ENCODE results near the gene SMYD3. TPM values are rescaled to one million over a fixed set of nuclear protein-coding genes. Genes with fewer than 3 reads are reported as not detected.

The SMYD3 gene
- total RNA-seq, 4 donors from 2014 or later = 33.7 to 105 (median 51.4) TPM

GRCh38 chr1:246300626-246301549 is 206.2 kb downstream of the SMYD3 start:
- Histone ChIP-seq H3K27ac (no peak overlapping the region), H3K36me3 (no peaks in the 10 kb centered on the region), H3K9me3 (no peaks in the 10 kb centered on the region), H3K4me1 (peaks cover 11 to 23% of the 10 kb centered on the region in 2 donors), H3K4me3 (replicated peaks in 1 of 3) (no peak overlapping the region), H3K27me3 (no peaks in the 10 kb centered on the region)
- intact Hi-C loops (cut with DNase I) = no loop called here
- TF ChIP-seq POLR2A (IDR thresholded peaks at IDR 0.05) = no peak
- TF ChIP-seq, protein P1, sequence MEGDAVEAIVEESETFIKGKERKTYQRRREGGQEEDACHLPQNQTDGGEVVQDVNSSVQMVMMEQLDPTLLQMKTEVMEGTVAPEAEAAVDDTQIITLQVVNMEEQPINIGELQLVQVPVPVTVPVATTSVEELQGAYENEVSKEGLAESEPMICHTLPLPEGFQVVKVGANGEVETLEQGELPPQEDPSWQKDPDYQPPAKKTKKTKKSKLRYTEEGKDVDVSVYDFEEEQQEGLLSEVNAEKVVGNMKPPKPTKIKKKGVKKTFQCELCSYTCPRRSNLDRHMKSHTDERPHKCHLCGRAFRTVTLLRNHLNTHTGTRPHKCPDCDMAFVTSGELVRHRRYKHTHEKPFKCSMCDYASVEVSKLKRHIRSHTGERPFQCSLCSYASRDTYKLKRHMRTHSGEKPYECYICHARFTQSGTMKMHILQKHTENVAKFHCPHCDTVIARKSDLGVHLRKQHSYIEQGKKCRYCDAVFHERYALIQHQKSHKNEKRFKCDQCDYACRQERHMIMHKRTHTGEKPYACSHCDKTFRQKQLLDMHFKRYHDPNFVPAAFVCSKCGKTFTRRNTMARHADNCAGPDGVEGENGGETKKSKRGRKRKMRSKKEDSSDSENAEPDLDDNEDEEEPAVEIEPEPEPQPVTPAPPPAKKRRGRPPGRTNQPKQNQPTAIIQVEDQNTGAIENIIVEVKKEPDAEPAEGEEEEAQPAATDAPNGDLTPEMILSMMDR (IDR thresholded peaks at IDR 0.05) = no peak
- DNase-seq = no peak
- WGBS, 2 donors = 69 to 76% methylated on average over 6 of the region's 6 CpGs

DNA sequence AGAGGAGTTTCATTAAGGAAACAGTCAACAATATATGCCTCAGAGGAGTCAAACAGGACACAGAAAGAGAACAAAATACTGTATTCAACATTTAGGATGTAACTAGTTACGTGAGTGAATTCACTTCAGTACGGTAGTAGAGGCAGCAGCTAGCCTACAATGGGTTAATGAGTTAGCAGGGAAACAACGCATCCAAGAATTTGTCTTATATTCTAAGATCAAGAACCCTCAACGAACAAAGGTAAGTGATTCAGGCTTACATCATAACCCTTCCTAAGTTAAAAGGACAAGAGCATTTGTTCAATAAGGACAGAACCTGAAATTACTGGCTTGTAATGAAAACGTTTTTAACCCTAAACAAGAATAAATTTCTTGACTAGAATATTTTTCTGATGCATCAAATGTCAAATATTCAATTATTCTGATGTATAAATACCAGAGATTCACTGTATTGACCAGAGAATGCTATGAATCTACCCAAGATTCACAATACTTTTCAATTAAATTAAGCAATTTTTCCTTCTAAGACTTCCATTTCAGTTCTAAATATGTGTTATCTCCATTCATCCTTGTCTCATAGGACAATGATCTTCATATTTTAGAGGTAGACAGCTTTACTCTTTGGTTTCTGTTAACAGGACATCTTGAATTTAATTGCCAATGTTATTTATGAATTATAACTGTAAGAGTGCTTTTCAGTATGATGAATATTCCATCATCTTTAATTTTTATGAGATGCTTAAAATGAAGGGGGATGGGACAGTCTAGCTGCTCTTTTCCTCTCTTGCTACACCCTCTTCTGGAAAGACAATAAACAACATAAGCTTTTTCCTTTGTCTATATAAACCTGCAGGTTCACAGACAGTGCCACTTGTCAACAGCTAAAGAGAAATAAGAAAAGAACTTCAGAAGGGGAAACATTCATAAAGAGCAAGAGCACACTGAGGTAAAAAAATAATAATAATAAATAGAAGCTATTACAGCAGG is 209.5 kb downstream of the SMYD3 start:
- H3K27ac ChIP-seq = no peak overlapping the region
- no peak overlapping the region for H3K4me3 ChIP-seq (replicated peaks in 1 of 3)
- no peaks in the 10 kb centered on the region for H3K9me3 ChIP-seq
- H3K27me3 ChIP-seq = no peaks in the 10 kb centered on the region
- peaks cover 11 to 20% of the 10 kb centered on the region in 2 donors for H3K4me1 ChIP-seq
- H3K36me3 ChIP-seq = no peaks in the 10 kb centered on the region
- WGBS, 2 donors = 71 to 72% methylated on average over 5 of the region's 5 CpGs
- no peak for DNase-seq
- intact Hi-C loops (cut with DNase I) = no loop called here
- no peak for TF ChIP-seq POLR2A (IDR thresholded peaks at IDR 0.05)
- TF ChIP-seq, protein P1 (IDR thresholded peaks at IDR 0.05) = no peak

DNA sequence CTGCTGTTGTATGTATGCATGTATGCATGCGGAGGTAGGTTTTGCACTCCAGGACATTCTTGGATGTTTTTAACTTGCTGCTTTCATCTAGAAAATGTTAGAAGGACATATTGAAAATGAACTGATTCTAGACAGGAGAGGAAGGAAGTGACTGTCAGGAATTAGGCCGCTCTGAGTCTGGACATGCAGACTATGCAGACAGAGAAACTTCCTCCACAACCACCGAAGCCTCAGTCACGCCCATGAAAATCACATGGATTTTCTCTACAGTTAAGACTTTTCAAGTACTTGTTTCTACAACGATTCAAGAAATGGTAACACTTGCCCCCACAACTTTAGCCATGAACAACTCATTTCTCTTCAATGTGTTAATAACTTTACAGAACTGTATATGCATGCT is 211.1 kb downstream of the SMYD3 start:
- Histone ChIP-seq H3K4me3 (replicated peaks in 1 of 3) (no peak overlapping the region), H3K36me3 (no peaks in the 10 kb centered on the region), H3K4me1 (peaks cover 4 to 5% of the 10 kb centered on the region in 2 donors), H3K9me3 (no peaks in the 10 kb centered on the region), H3K27me3 (no peaks in the 10 kb centered on the region), H3K27ac (no peak overlapping the region)
- TF ChIP-seq, protein P1 (IDR thresholded peaks at IDR 0.05) = no peak
- TF ChIP-seq POLR2A (IDR thresholded peaks at IDR 0.05) = no peak
- 60 to 68% methylated on average over 5 of the region's 5 CpGs for WGBS, 2 donors
- intact Hi-C loops (cut with DNase I) = no loop called here
- DNase-seq = no peak

DNA sequence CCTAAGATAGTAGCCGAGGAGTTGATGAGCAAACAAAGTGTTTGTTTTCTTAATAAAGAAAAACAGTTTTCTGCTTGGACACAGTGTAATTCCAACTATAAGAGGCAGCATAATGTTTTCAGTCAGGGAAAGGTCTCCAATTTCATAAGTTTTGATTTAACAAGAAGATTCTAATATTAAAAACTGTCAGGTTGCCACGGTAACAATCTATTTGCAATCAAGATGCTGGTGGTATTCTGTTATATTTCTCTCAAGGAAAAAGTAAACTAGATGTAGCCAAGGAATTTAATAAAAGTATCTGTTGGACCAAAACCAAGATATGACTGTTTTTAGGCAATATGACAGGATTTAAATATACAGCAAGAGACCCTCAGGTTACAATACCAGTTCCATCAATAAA is 211.7 kb downstream of the SMYD3 start:
- Histone ChIP-seq H3K9me3 (no peaks in the 10 kb centered on the region), H3K4me1 (no peaks in the 10 kb centered on the region), H3K27ac (no peak overlapping the region), H3K36me3 (no peaks in the 10 kb centered on the region), H3K27me3 (no peaks in the 10 kb centered on the region), H3K4me3 (replicated peaks in 1 of 3) (no peak overlapping the region)
- TF ChIP-seq, protein P1 (IDR thresholded peaks at IDR 0.05) = no peak
- no peak for TF ChIP-seq POLR2A (IDR thresholded peaks at IDR 0.05)
- intact Hi-C loops (cut with DNase I) = no loop called here
- 88 to 90% methylated on average over 2 of the region's 2 CpGs for WGBS, 2 donors
- DNase-seq = no peak
